DMS 273 treated with DMSO at 0.1 percent for 48 hours (cell line): ENCODE results near the gene MOSPD2.
A peak's percentile ranks its signal among the peaks of the same experiment; 100 is the strongest.

Source experiments
- DNase-seq: peaks from one replicate; lab custom pipeline; 2025; lab: John Stamatoyannopoulos, UW

Gene MOSPD2

GRCh38 chrX:14872851-14873675 lies at the start of gene MOSPD2, which contains the start of gene FANCB:
Gene MOSPD2, plus strand, starts transcription at chrX:14873421. Its CDS starts 108 bp downstream, at chrX:14873529.
Gene FANCB, minus strand, starts transcription at chrX:14873069. Its CDS starts 7,559 bp downstream, at chrX:14865510.
- DNase-seq, result peak; percentile 86

- DNase-seq, result no peak
Measured at GRCh38 chrX:14825851-14826250, 47.4 kb upstream of the MOSPD2 start.

GRCh38 chrX:14826319-14826718 lies 46.9 kb upstream of the MOSPD2 start:
- no peak for DNase-seq

GRCh38 chrX:14829643-14830042 lies 43.6 kb upstream of the MOSPD2 start:
- no peak for DNase-seq

DNA sequence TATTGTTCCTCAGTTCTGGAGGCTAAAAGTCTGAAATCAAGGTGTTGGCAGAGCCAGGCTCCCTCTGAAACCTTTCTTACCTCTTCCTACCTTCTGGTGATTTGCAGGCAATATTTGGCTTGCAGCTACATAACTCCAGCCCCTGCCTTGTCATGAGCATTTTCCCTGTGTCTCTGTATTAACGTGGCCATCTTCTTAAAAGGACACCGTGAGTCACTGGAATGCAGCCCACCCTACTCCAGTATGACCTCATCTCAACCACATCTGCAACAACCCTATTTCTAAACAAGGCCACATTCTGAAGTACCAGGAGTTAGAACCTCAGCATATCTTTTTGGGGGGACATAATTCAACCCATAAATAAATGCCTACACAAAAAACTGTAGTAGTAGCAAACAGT lies 41.1 kb upstream of the MOSPD2 start:
- no peak for DNase-seq

DNA sequence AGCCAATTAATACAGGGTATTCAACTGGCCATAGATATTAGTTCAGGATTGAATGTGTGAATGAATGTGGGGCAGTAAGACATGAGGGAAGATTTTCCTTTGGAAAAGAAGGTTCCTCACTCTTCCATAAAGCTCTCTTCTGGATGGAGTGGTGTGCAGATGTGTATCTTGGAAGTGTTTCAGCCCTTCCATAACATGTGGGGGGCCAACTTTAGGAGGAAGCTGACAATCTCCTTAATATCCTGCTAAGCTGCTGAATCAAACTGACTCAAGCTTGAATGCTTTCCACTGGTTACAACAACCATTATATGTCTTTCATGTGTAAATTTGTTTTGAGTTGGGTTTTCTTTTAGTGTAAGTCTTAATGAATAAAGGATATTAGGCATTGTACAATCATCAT lies 40.6 kb upstream of the MOSPD2 start:
- DNase-seq, result no peak

- DNase-seq, result no peak
Measured at GRCh38 chrX:14837155-14837554, 36.1 kb upstream of the MOSPD2 start.

GRCh38 chrX:14843666-14844065 lies 29.6 kb upstream of the MOSPD2 start:
- no peak for DNase-seq

DNA sequence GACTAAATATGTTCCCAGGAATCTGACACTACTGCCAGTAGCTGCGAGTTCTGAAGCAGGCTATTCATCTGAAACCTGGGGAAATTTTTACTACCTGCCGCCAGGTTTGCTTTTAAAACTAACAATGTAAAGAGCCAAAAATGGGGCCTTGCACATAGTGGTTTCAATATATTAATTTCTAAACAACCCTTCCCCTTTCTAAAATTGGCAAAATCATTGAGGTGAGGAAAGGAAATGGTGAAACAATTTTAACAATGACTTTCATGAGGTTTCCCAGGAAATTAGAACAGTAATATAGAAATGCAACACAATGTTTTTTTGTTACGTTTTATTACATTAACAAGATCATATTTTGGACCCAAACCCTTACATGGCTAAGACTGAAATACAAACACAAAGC lies 21.7 kb upstream of the MOSPD2 start:
- DNase-seq, result no peak

DNA sequence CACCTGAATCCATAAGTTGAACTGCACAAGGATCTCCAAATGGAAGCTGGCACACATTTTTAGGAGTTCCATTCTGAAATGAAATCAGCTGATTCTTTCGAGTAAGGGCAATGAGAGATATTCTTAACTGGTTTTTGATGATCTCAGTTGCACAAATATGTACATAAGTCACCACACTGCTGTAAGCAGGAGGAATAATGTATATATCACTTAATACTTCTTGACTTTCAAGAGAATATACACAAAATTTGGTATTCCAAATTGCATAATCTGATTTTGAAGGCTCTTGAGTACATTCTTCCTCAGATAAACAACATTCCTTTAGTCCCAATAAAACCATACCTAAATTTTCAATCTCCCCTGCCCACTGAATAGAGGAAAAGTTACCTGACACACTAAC lies 8.6 kb upstream of the MOSPD2 start:
- no peak for DNase-seq

GRCh38 chrX:14865201-14865600 lies 8.0 kb upstream of the MOSPD2 start:
- DNase-seq, result no peak

GRCh38 chrX:14871767-14872166 lies 1.5 kb upstream of the MOSPD2 start:
- no peak for DNase-seq

DNA sequence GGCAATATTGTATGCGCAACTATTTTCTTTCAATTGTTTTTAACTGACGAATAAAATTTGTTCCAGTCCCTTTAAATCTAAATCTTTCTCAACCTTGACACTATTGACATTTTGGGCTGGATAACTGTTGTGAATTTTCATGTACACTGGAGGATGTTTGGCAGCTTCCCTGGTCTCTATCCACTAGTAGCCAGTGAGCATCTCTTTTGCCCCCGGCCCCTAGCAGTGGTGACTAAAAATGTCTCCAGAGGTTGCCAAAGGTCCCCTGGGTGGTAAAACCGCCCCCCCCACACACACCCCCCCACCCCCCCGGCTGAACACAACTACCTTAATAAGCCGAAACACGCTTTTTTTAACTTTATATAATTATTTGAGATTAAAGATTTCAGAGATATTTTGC lies 866 bp upstream of the MOSPD2 start:
- DNase-seq, result no peak

DNA sequence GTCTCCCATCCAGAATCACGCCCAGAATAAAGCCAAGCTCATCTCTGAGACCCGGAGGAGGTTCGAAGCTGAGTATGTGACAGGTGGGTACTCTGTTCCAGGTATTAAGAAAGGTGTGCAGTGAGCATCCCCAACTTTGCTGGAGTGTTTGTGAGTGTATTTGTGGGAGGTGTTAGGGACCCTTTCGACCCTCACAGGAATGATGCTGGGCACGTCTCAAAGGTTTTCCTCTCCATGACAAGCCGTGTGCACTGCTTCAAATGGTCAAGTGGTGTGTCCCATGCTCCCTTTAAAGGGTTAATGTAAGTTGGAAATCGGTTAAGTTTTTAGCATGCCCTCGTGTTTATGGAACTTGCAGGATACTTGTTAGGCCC lies 442 bp downstream of the MOSPD2 start:
- no peak for DNase-seq

GRCh38 chrX:14875624-14876023 lies 2.4 kb downstream of the MOSPD2 start:
- DNase-seq, result no peak

DNA sequence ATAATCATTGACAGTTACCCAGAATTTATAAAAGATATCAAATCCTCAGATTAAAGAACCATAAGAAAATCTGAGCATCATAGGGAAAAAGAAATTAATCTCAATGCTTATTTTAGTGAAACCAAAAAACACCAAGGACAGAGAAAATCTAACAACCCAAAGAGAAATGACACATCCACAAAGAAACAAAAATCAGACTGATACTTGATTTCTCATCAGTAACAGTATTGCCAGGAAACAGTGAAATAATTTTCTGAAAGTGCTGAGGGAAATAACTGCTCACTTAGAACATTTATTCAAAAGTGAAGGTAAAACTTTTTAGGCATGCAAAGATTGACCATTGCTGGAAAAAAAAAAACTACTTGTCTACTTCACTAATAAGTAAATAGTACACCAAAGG lies 10.6 kb downstream of the MOSPD2 start:
- DNase-seq, result no peak

GRCh38 chrX:14884714-14885113 lies 11.5 kb downstream of the MOSPD2 start:
- no peak for DNase-seq

GRCh38 chrX:14886252-14886651 lies 13.0 kb downstream of the MOSPD2 start:
- no peak for DNase-seq

DNA sequence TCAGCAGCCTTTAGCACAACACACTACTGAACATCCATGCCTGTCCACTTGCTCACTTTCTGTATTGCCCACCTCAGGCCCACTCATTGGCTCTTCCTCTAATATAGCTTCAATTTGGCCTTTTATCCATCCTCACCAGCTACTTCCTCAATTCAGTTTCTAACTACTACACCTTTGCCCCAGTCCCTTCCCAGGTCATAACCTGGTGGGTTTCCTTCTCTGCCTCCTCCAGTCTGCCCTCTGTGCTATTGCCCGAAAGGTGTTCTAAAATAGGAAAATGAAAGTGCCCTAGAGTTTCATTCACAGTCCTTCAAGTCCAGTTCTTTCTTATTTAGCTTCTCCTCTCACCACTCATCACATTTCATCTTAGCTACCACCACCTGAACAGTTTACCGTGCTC lies 23.1 kb downstream of the MOSPD2 start:
- no peak for DNase-seq

GRCh38 chrX:14897042-14897441 lies 23.8 kb downstream of the MOSPD2 start:
- no peak for DNase-seq

DNA sequence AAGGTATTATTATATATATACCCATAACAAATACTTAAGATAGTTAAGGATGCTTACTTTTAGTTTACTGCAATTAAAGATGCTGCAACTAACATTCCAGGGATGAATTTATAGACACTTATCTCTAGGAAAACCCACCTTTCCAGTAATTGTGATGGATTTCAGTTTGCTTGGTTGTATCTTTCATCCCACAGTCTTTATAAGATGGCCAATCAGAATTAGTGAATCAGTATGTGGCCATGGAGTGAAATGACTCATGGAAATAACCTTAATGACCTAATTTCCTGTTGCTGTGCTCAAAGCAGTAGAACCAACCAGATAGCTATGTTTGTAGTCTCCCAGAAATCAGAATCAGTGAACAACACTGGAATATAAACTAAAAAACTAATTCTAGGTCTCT lies 26.4 kb downstream of the MOSPD2 start:
- no peak for DNase-seq

DNA sequence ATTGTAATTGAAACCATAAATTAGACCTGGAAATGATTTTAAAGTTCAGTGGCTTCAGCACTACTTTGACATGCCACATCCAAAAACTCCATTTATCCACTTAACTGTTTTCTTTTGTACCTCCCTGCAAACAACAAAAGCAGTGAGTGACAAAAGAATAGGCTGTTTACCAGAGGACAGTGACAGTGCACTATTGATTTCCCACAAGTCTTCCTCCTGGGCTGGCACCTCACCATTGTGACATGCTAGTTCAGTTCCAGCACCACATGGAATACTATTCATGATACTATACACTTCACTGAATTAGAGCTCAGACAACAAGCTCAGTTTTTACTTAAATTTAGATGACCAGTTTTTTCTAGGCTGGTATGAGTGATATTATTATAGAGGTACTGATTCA lies 29.3 kb downstream of the MOSPD2 start:
- no peak for DNase-seq

DNA sequence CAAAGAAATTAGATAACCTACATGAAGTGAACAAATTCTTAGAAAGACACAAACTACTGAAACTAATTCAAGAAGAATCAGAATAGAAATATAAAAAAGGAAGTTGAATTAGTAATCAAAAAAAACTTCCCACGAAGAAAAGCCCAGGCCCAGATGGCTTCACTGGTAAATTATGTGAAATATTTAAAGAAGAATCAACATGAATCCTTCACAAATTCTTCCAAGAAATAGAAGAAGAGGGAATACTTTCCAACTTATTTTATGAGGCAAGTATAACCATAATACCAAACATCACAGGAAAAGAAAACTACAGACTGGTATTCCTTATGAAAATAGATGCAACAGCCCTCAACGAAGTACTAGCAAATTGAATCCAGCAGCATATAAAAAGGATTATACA lies 30.7 kb downstream of the MOSPD2 start:
- no peak for DNase-seq

DNA sequence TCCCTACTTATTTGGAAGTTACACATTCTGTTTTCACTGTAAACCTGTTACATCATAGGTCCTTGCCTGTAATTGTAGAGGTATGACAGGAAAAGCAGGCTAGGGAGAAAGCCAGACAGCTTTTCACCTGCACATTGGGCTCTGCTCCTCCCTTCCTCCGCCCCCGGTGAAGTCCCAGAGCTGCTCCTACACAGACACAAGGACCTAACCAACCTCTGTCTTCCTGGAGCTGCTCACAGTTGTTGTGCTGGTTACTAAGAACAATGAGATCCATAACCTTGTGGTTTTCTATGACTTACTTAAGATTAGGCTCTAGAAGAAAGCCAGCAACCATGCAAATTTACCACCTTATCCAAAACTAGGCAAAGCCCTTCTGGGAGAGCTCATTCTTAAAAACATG lies 40.0 kb downstream of the MOSPD2 start:
- no peak for DNase-seq
